HCT116 (cell line): ENCODE data around the gene ABHD17C.

Experiments
- CTCF ChIP-seq, 3 experiments: fragments of 200-600 bp in 1 of 3; sonication (generic) in 1 of 3; IDR thresholded peaks in 2 of 3; conservative IDR thresholded peaks in 1 of 3; 2 replicates each; pipeline ENCODE4 v1.5.1; 2012 to 2017; ENCODE audit warnings: low read depth in 2 of 3, low read length in 2 of 3, antibody characterized with exemption in 1 of 3, borderline replicate concordance in 1 of 3, control low read depth in 1 of 3, mild to moderate bottlenecking in 1 of 3, mixed read lengths in 1 of 3, mixed run types in 1 of 3, moderate library complexity in 1 of 3; ENCODE audit not compliant: insufficient read depth in 1 of 3
- EZH2phosphoT487 ChIP-seq: fragments of 200-600 bp; IDR thresholded peaks from 2 replicates; pipeline ENCODE4 v1.6.1; 2018; ENCODE audit warnings: antibody characterized with exemption, borderline replicate concordance
- SIN3A ChIP-seq: IDR thresholded peaks from 2 replicates; pipeline ENCODE4 v1.6.1; 2012; ENCODE audit warnings: low read depth

- TF ChIP-seq EZH2phosphoT487, result no peak
- TF ChIP-seq CTCF (IDR thresholded peaks at IDR 0.05 in 2 of 3, conservative IDR thresholded peaks at IDR 0.05 in 1 of 3; ENCODE audit: borderline replicate concordance in 1 of 3, insufficient read depth in 1 of 3, low read depth in 2 of 3, low read length in 2 of 3), result no peak
- no peak for TF ChIP-seq SIN3A
Measured at GRCh38 chr15:80747317-80748053, 52.4 kb downstream of the ABHD17C start.
